HG03175 (cell line): ENCODE data around the gene RGMA.

Experiments
- ATAC-seq: cut with Tn5 transposase; IDR thresholded peaks from one replicate; pipeline ENCODE4 v1.9.1; 2021; ENCODE audit warnings: mild to moderate bottlenecking, moderate library complexity; ENCODE audit not compliant: unreplicated experiment

The RGMA gene

DNA sequence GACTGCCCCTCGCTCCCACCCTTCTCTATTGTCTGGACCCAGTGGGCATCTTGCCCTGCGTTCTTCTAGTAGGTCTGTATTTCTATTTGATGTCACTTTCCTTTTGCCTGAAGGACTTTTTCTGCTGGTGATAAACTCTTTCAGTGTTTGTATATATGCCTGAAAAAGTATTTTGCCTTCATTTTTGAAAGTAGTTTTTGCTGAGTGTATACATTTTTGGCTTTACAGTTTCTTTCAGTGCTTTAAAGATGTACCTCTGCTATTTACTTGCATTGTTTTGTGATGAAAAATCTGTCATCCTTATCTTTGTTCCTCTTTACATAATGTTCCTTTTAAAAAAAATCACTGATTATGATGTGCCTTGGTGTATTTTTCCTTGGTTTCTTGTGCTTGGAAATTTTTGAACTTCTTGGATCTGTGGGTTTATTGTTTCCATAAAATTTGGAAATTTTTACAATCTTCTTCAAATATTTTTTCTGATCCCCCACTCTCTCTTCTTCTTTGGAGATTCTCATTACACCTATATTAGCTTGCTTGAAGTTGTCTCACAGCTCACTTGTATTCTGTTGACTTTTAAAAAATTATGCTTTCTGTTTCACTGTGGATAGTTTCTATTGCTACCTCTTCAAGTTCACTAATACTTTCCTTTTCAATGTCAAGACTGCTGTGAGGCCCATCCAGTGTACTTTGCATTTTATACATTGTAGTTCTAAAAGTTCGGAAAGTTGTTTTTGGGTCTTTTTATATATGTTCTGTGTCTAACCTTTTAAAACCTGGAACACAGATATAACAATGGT is 67.8 kb downstream of the RGMA start:
- ATAC-seq: peak; percentile 56

DNA sequence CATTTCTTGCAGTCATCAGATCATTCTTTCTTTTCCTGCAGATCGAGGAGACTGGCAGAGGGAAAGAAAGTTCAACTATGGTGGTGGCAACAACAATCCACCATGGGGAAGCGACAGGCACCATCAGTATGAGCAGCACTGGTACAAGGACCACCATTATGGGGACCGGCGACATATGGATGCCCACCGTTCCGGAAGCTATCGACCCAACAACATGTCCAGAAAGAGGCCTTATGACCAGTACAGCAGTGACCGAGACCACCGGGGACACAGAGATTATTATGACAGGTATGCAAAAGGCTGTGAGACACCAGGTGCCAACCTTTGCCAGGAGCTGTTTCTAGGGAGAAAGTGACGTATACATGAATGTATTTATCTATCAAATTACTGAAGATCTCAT is 69.0 kb downstream of the RGMA start:
- no peak for ATAC-seq

DNA sequence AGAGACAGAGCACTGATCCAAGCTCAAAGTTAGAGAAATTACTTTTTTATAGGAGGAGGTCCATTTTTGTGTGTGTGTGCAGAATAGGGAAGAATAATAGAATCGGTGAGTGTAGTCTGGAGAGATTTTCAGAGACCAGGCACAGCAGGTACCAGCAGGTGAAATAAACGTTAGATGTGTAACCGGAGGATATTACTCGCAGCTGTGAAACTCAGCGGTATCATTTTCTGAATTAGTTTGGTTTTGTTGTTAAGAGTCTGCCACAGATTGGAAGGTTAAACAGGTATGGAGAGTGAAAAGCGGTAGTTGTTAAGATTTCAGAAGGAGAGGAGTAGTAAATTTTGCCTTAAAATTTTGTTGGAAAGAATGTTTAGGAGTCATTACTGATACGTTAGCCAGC is 69.9 kb downstream of the RGMA start:
- no peak for ATAC-seq

- ATAC-seq: no peak
Measured at GRCh38 chr15:93018574-93018973, 70.4 kb downstream of the RGMA start.

GRCh38 chr15:93017526-93017925 is 71.5 kb downstream of the RGMA start:
- no peak for ATAC-seq

GRCh38 chr15:93012786-93013185 is 76.2 kb downstream of the RGMA start:
- ATAC-seq: no peak

GRCh38 chr15:93007994-93008393 is 81.0 kb downstream of the RGMA start:
- no peak for ATAC-seq

DNA sequence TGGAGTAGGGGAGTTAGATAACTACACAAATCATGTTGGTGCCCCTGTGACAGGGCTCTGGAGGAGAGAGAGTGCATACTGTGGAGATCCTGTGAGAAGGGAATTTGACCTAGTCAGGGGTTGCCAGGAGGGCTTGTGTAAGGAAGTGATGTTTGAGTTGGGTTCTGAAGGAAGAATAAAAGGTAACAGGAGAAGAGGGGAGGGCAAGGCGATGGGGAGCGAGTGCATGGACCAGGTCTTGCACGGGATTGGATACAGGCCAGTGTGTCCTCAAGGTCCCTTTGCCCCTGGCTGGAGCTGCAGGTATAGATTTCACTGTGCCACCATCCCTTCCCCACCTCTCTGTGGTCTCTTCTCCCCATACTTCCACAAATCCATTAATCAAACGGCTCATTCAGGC is 83.9 kb downstream of the RGMA start:
- ATAC-seq: no peak

DNA sequence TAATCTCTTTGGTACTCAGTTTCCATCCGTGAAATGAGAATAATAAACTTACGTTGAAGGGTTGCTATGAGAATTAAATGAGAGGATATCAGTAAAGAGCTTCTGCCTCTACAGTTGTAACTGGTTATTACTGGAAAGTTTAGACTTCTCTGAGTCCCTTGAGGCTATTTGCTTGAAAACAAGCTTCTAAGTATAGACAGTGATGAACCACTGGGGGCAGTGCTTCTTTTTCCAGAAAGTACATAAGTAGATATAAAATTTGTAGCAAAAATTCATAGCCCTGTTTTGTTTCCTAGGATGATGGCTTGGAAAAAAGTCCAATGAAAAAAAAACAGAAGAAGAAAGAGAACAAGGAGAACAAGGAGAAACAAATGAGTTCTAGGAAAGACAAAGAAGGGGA is 87.1 kb downstream of the RGMA start:
- no peak for ATAC-seq

- ATAC-seq: no peak
Measured at GRCh38 chr15:93001156-93001555, 87.9 kb downstream of the RGMA start.

DNA sequence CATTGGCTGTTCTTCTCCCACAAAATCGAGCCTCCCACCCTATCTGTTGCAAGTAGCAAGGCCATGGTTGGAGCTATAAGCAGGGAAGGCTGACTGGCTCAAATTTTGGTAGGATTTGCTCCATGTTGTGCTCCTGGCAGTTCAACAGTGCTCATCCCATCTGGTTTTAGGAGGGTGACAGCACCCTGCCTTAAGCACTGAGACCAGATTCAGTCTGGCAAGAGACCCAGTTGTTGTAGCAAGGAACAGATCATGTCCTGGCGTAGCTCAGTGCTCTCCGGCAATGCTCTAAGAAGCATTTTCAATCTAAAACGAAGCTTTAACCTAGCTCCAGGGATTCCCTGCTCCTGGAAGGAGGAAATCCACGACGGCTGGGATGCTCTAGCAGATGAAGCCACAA is 91.2 kb downstream of the RGMA start:
- ATAC-seq: no peak

DNA sequence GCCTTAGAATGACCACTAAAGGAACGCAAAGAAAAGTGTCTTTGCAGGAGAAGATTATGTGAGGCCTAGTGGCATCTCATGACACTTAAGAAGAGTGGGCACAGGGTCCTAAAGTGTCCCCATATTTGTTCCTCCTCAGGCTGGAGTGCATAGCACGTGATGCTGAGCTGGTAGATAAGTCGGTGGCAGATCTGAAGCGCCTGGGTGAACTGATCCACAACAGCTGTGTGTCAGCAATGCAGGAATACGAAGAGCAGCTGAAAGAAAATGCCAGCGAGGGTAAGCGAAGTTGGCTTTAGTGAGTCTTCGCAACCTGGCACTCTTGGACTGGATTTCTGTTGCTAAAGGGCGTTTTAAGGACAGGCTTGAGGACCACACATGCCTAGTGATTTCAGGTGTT is 96.3 kb downstream of the RGMA start:
- no peak for ATAC-seq

GRCh38 chr15:92990031-92990430 is 99.0 kb downstream of the RGMA start:
- ATAC-seq: no peak

- peak; percentile 62 for ATAC-seq
Measured at GRCh38 chr15:92989470-92989869, 99.5 kb downstream of the RGMA start.
